Measurements from ENCODE around the gene DUT. TPM values are rescaled to one million over a fixed set of nuclear protein-coding genes. Genes with fewer than 3 reads are reported as not detected.
A peak's percentile ranks its signal among the peaks of the same experiment; 100 is the strongest.

Gene DUT
- total and polyA plus RNA-seq, 2 of the 8 experiments (the other 6 are each of a cell fraction or from before 2014, with no cell fraction given) = 71.5 to 246 TPM

DNA sequence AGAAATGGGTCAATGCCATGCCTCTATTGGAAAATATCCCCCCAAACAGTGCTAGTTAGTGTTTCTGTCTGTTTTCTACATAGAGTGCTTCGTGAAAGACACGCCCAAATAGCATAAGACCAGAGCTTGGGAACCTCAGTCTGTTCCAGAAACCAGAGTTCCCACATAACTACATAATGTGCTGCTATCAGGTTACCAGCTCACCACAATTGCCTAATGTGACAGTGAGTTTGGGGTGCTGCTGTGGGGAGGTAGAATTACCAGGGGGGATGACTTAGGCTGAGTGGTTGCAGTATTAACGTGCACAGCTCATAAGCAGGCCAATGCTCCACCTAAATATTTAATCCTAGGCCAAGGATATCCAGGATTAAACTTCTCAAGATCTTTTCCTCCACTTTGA is 39.2 kb downstream of the DUT start:
- no peak for FAIRE-seq
- Histone ChIP-seq H3K9me3 (ENCODE audit: insufficient read depth in 2 of 2, low read depth in 1 of 2, low read length in 1 of 2) (no peaks in the 10 kb centered on the region), H2BK20ac (ENCODE audit: low read length) (no peak overlapping the region), H2AFZ (ENCODE audit: low read length) (peak overlapping the region; percentile 71; the same call in 1 of the 2 replicates), H3K4me2 (ENCODE audit: insufficient read depth in 1 of 2, low read depth in 2 of 2, low read length in 2 of 2) (no peak overlapping the region), H3K79me1 (ENCODE audit: low read depth, low read length) (no peaks in the 10 kb centered on the region), H2BK120ac (replicated peaks; ENCODE audit: low read depth, low read length) (no peak overlapping the region), H3K23ac (ENCODE audit: insufficient read length) (no peak overlapping the region), H3K4me3 (ENCODE audit: extremely low read depth in 1 of 4, insufficient read depth in 2 of 4, low read depth in 3 of 4, low read length in 4 of 4) (no peak overlapping the region), H3K36me3 (ENCODE audit: control insufficient read depth in 2 of 4, insufficient read depth in 4 of 4, low read length in 3 of 4) (no peaks in the 10 kb centered on the region), H3K27ac (ENCODE audit: low read depth, low read length) (no peak overlapping the region), H3K27me3 (replicated peaks in 1 of 4; ENCODE audit: control insufficient read depth in 3 of 4, extremely low read depth in 1 of 4, insufficient read depth in 3 of 4, low read length in 3 of 4) (no peaks in the 10 kb centered on the region), H3K14ac (ENCODE audit: insufficient read length) (no peak overlapping the region), H3K9ac (replicated peaks in 1 of 4; ENCODE audit: extremely low read depth in 1 of 4, low read depth in 3 of 4, low read length in 3 of 4) (no peak overlapping the region), H3K4ac (replicated peaks; ENCODE audit: insufficient read length, low read depth, low read length) (no peak overlapping the region), H3K4me1 (replicated peaks in 1 of 4; ENCODE audit: control insufficient read depth in 3 of 4, insufficient read depth in 4 of 4, low read length in 3 of 4) (no peaks in the 10 kb centered on the region), H3K23me2 (ENCODE audit: low read depth, low read length) (no peaks in the 10 kb centered on the region), H2AK5ac (ENCODE audit: low read depth, low read length) (no peak overlapping the region), H3K79me2 (ENCODE audit: control insufficient read depth in 1 of 2, insufficient read depth in 2 of 2, low read length in 2 of 2) (no peaks in the 10 kb centered on the region), H4K20me1 (replicated peaks in 1 of 2; ENCODE audit: control insufficient read depth in 1 of 2, insufficient read depth in 2 of 2, low read length in 2 of 2) (no peaks in the 10 kb centered on the region), H2BK15ac (ENCODE audit: low read length) (no peak overlapping the region), H4K8ac (ENCODE audit: extremely low read depth, insufficient read depth, low read length) (no peak overlapping the region), H2BK5ac (ENCODE audit: low read depth, low read length) (no peak overlapping the region), H3K18ac (ENCODE audit: extremely low read depth, low read length) (no peak overlapping the region), H3K56ac (replicated peaks; ENCODE audit: insufficient read length, low read depth, low read length) (no peak overlapping the region), H4K5ac (ENCODE audit: insufficient read length, low read depth, low read length) (no peak overlapping the region), H2BK12ac (ENCODE audit: low read depth, low read length) (no peak overlapping the region), H4K91ac (replicated peaks; ENCODE audit: insufficient read length, low read length) (no peak overlapping the region)
- ChIA-PET POLR2A (ENCODE audit: partially characterized antibody) (no interaction called here), CTCF (ENCODE audit: partially characterized antibody) (interaction anchor here (0.8 to 4.3 kb wide), 4 partner anchors 12 to 150 kb away, joined by 3 to 33 read pairs (median 4); no protein-coding TSS in a partner anchor)
- 89% methylated on average over 3 of the region's 3 CpGs; no CpG with 5 or more reads in 1 of the 2 experiments for WGBS, 2 experiments (ENCODE audit: extremely low coverage in 1 of 2, insufficient coverage in 1 of 2, insufficient read length in 1 of 2, insufficient replicate concordance in 2 of 2, low coverage in 1 of 2, low lambda C conversion rate in 2 of 2, missing lambda C conversion rate in 1 of 2)
- DNase-seq (ENCODE audit: low read depth in 1 of 2, low spot score in 2 of 2) = no peak
- TF ChIP-seq TAF1 (IDR thresholded peaks at IDR 0.05; ENCODE audit: low read depth, low read length) (no peak), EP300 (IDR thresholded peaks at IDR 0.05; ENCODE audit: borderline replicate concordance in 1 of 2, low read depth in 2 of 2, low read length in 2 of 2) (no peak), JUND (IDR thresholded peaks at IDR 0.05; ENCODE audit: low read length) (no peak), KDM1A (IDR thresholded peaks at IDR 0.05; ENCODE audit: borderline replicate concordance, low read length) (no peak), CHD2 (IDR thresholded peaks at IDR 0.05; ENCODE audit: low read length) (no peak), KDM5A (IDR thresholded peaks at IDR 0.05; ENCODE audit: low read length) (no peak), NRF1 (IDR thresholded peaks at IDR 0.05; ENCODE audit: low read depth, low read length) (no peak), TCF12 (IDR thresholded peaks at IDR 0.05; ENCODE audit: low read depth, low read length) (no peak), BCL11A (IDR thresholded peaks at IDR 0.05; ENCODE audit: low read depth in 2 of 2, low read length in 2 of 2) (no peak)
- TF ChIP-seq, protein P1, sequence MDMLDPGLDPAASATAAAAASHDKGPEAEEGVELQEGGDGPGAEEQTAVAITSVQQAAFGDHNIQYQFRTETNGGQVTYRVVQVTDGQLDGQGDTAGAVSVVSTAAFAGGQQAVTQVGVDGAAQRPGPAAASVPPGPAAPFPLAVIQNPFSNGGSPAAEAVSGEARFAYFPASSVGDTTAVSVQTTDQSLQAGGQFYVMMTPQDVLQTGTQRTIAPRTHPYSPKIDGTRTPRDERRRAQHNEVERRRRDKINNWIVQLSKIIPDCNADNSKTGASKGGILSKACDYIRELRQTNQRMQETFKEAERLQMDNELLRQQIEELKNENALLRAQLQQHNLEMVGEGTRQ (IDR thresholded peaks at IDR 0.05; ENCODE audit: low read length) = no peak
- TF ChIP-seq, protein P2, sequence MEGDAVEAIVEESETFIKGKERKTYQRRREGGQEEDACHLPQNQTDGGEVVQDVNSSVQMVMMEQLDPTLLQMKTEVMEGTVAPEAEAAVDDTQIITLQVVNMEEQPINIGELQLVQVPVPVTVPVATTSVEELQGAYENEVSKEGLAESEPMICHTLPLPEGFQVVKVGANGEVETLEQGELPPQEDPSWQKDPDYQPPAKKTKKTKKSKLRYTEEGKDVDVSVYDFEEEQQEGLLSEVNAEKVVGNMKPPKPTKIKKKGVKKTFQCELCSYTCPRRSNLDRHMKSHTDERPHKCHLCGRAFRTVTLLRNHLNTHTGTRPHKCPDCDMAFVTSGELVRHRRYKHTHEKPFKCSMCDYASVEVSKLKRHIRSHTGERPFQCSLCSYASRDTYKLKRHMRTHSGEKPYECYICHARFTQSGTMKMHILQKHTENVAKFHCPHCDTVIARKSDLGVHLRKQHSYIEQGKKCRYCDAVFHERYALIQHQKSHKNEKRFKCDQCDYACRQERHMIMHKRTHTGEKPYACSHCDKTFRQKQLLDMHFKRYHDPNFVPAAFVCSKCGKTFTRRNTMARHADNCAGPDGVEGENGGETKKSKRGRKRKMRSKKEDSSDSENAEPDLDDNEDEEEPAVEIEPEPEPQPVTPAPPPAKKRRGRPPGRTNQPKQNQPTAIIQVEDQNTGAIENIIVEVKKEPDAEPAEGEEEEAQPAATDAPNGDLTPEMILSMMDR (IDR thresholded peaks at IDR 0.05; ENCODE audit: control extremely low read depth in 1 of 3, insufficient read depth in 1 of 3, low read depth in 1 of 3, low read length in 3 of 3) = no peak

Measured in H1 (cell line).